HCT116 (cell line): Measurements from ENCODE around the gene EBP. TPM values are rescaled to one million over a fixed set of nuclear protein-coding genes. Genes with fewer than 3 reads are reported as not detected.

Source experiments
- ATAC-seq: fragments of 200-7000 bp; cut with Tn5 transposase; 2 replicates; pipeline ENCODE4 v1.9.1; 2020; ENCODE audit warnings: mild to moderate bottlenecking, moderate library complexity
- BruUV-seq: library from RNA; stranded (reverse); fragments of 400-500 nt; replicated peaks from 2 replicates; lab custom pipeline; 2021; lab: Mats Ljungman, UMichigan
- CTCF ChIA-PET: fragments of 300-600 bp; sonication (Branson Sonifier 250); formaldehyde crosslinking; loops from one replicate; lab custom pipeline; 2021; ENCODE audit warnings: antibody characterized with exemption; lab: Charles Lee
- POLR2A ChIA-PET: fragments of 300-600, 350-600 bp; sonication (Branson Sonifier 250); formaldehyde crosslinking; loops from one replicate; lab custom pipeline; 2021; ENCODE audit warnings: antibody characterized with exemption; lab: Charles Lee
- RAD21 ChIA-PET, 2 experiments: fragments of 300-600 bp; sonication (Branson Sonifier 250); formaldehyde crosslinking; loops; one replicate each; lab custom pipeline; 2023; ENCODE audit warnings: low total read pairs in 2 of 2; ENCODE audit not compliant: uncharacterized antibody in 2 of 2, unreplicated experiment in 2 of 2, low non-redundant PET in 1 of 2; lab: Charles Lee
- DNase-seq: peaks from one replicate; pipeline ENCODE4 v3.0.0-alpha.2; 2010; ENCODE audit warnings: low read depth, low spot score
- H2AFZ ChIP-seq: fragments of 200-600 bp; shearing (Covaris generic), sonication (generic); 2 replicates; pipeline ENCODE4 v1.6.1; 2017; ENCODE audit warnings: low read depth, mixed run types, mixed read lengths, antibody characterized with exemption, low read length; ENCODE audit not compliant: poor library complexity, severe bottlenecking
- H3K27ac ChIP-seq: 2 replicates; pipeline ENCODE4 v1.5.1; 2012; ENCODE audit warnings: low read depth, low read length
- H3K27me3 ChIP-seq: fragments of 200-600 bp; sonication (generic); 2 replicates; pipeline ENCODE4 v1.6.1; 2016; ENCODE audit warnings: mixed run types, low read length, mixed read lengths; ENCODE audit not compliant: insufficient read depth
- H3K36me3 ChIP-seq, 2 experiments: fragments of 200-500 bp in 1 of 2; fragments of 200-600 bp in 1 of 2; sonication (Bioruptor generic) in 1 of 2; sonication (generic) in 1 of 2; 2 replicates each; pipeline versions ENCODE4 v1.5.1 to v1.6.1; 2014 to 2016; ENCODE audit warnings: low read length in 2 of 2, inconsistent platforms in 1 of 2, mixed read lengths in 1 of 2, mixed run types in 1 of 2; ENCODE audit not compliant: insufficient read depth in 2 of 2, control insufficient read depth in 1 of 2
- H3K4me1 ChIP-seq, 2 experiments: fragments of 200-600 bp in 1 of 2; sonication (generic) in 1 of 2; 2 replicates each; pipeline versions ENCODE4 v1.5.1 to v1.6.1; 2012 to 2017; ENCODE audit warnings: low read length in 2 of 2, inconsistent platforms in 1 of 2, mild to moderate bottlenecking in 1 of 2, mixed read lengths in 1 of 2, mixed run types in 1 of 2, moderate library complexity in 1 of 2; ENCODE audit not compliant: insufficient read depth in 2 of 2, control insufficient read depth in 1 of 2
- H3K4me2 ChIP-seq: fragments of 200-600 bp; sonication (generic); 2 replicates; pipeline ENCODE4 v1.6.1; 2017; ENCODE audit warnings: mixed run types, low read length, mixed read lengths
- H3K4me3 ChIP-seq, 2 experiments: fragments of 200-600 bp in 1 of 2; sonication (generic) in 1 of 2; replicated peaks in 1 of 2; 2 replicates each; pipeline ENCODE4 v1.5.1; 2011 to 2016; ENCODE audit warnings: low read length in 2 of 2, control low read depth in 1 of 2, low read depth in 1 of 2, mild to moderate bottlenecking in 1 of 2, mixed read lengths in 1 of 2, mixed run types in 1 of 2
- H3K79me2 ChIP-seq: fragments of 200-600 bp; sonication (generic); 2 replicates; pipeline ENCODE4 v1.6.1; 2017; ENCODE audit warnings: mild to moderate bottlenecking, mixed run types, low read length, moderate library complexity, mixed read lengths; ENCODE audit not compliant: insufficient read depth
- H3K9ac ChIP-seq: fragments of 200-600 bp; sonication (generic); 2 replicates; pipeline ENCODE4 v1.6.1; 2016; ENCODE audit warnings: low read length, mixed read lengths
- H3K9me2 ChIP-seq: fragments of 200-600 bp; sonication (generic), shearing (Covaris generic); 2 replicates; pipeline ENCODE4 v1.6.1; 2017; ENCODE audit warnings: mixed run types, mild to moderate bottlenecking, moderate library complexity; ENCODE audit not compliant: insufficient read depth
- H3K9me3 ChIP-seq, 2 experiments: fragments of 200-500 bp in 1 of 2; fragments of 200-600 bp in 1 of 2; sonication (Bioruptor generic) in 1 of 2; sonication (generic) in 1 of 2; 2 replicates each; pipeline ENCODE4 v1.6.1; 2014 to 2017; ENCODE audit warnings: low read length in 2 of 2, mixed read lengths in 2 of 2, inconsistent platforms in 1 of 2, low read depth in 1 of 2, mild to moderate bottlenecking in 1 of 2, mixed run types in 1 of 2, moderate library complexity in 1 of 2; ENCODE audit not compliant: control insufficient read depth in 1 of 2, insufficient read depth in 1 of 2
- H4K20me1 ChIP-seq: fragments of 200-600 bp; sonication (generic), shearing (Covaris generic); 2 replicates; pipeline ENCODE4 v1.6.1; 2017; ENCODE audit warnings: mixed run types, mild to moderate bottlenecking, moderate library complexity; ENCODE audit not compliant: insufficient read depth
- ATF3 ChIP-seq: IDR thresholded peaks from 2 replicates; pipeline ENCODE4 v1.6.1; 2012
- CEBPB ChIP-seq: IDR thresholded peaks from 2 replicates; pipeline ENCODE4 v1.6.1; 2012; ENCODE audit warnings: low read depth
- CTCF ChIP-seq, 3 experiments: fragments of 200-600 bp in 1 of 3; sonication (generic) in 1 of 3; IDR thresholded peaks in 2 of 3; conservative IDR thresholded peaks in 1 of 3; 2 replicates each; pipeline ENCODE4 v1.5.1; 2012 to 2017; ENCODE audit warnings: low read depth in 2 of 3, low read length in 2 of 3, antibody characterized with exemption in 1 of 3, borderline replicate concordance in 1 of 3, control low read depth in 1 of 3, mild to moderate bottlenecking in 1 of 3, mixed read lengths in 1 of 3, mixed run types in 1 of 3, moderate library complexity in 1 of 3; ENCODE audit not compliant: insufficient read depth in 1 of 3
- ELF1 ChIP-seq: IDR thresholded peaks from 2 replicates; pipeline ENCODE4 v1.6.1; 2012; ENCODE audit warnings: low read depth, borderline replicate concordance
- EZH2 ChIP-seq: fragments of 200-600 bp; sonication (generic); IDR thresholded peaks from 2 replicates; pipeline ENCODE4 v1.6.1; 2017; ENCODE audit warnings: antibody characterized with exemption, mixed run types
- POLR2A ChIP-seq: IDR thresholded peaks from 2 replicates; pipeline ENCODE4 v1.7.0; 2011; ENCODE audit warnings: borderline replicate concordance; ENCODE audit not compliant: insufficient read depth, insufficient read length; ENCODE audit errors: extremely low read depth
- YY1 ChIP-seq: IDR thresholded peaks from 2 replicates; pipeline ENCODE4 v1.6.1; 2011; ENCODE audit warnings: low read length, low read depth, moderate library complexity, mild to moderate bottlenecking; ENCODE audit not compliant: insufficient replicate concordance; ENCODE audit errors: extremely low read depth
- intact Hi-C: fragments of 100-400 bp; cut with micrococcal nuclease; formaldehyde crosslinking; loops from 2 replicates; pipeline ENCODE4 v1.10.0; 2022
- total RNA-seq: library from RNA; stranded (reverse); gene quantifications from one replicate; pipeline ENCODE4 v1.2.1, GENCODE V29; 2021; ENCODE audit not compliant: unreplicated experiment
- TF ChIP-seq, protein P1 (sequence below): IDR thresholded peaks from 2 replicates; pipeline ENCODE4 v1.6.1; 2011; ENCODE audit warnings: mild to moderate bottlenecking, low read length, moderate library complexity; ENCODE audit not compliant: insufficient replicate concordance; ENCODE audit errors: extremely low read depth

EBP gene
- total RNA-seq, 1 experiment from 2014 or later: 93.8 TPM

GRCh38 chrX:48560681-48561080 is 39.1 kb downstream of the EBP start:
- intact Hi-C loops: no loop called here
- H3K27ac ChIP-seq: no peak overlapping the region
- ATAC-seq: no peak

More at GRCh38 chrX:48560681-48561080, 39.1 kb downstream of the EBP start:
- Histone ChIP-seq H3K4me1 (peaks cover 0 to 9% of the 10 kb centered on the region in 2 experiments; a peak in 2 of 4 replicates), H4K20me1 (no peaks in the 10 kb centered on the region), H3K79me2 (no peaks in the 10 kb centered on the region), H3K9ac (no peak overlapping the region), H3K36me3 (no peaks in the 10 kb centered on the region), H3K9me3 (no peaks in the 10 kb centered on the region), H3K9me2 (no peaks in the 10 kb centered on the region), H2AFZ (no peak overlapping the region), H3K4me3 (no peak overlapping the region), H3K27me3 (no peaks in the 10 kb centered on the region), H3K4me2 (no peak overlapping the region)
- no peak for DNase-seq
- ChIA-PET POLR2A (no interaction called here), RAD21 (no interaction called here), CTCF (no interaction called here)
- BruUV-seq: no TSS peak
- no peak for TF ChIP-seq CEBPB
- TF ChIP-seq POLR2A: no peak
- no peak for TF ChIP-seq CTCF (IDR thresholded peaks at IDR 0.05 in 2 of 3, conservative IDR thresholded peaks at IDR 0.05 in 1 of 3; ENCODE audit: borderline replicate concordance in 1 of 3, insufficient read depth in 1 of 3, low read depth in 2 of 3, low read length in 2 of 3)
- TF ChIP-seq YY1: no peak
- TF ChIP-seq ATF3: no peak
- TF ChIP-seq, protein P1, sequence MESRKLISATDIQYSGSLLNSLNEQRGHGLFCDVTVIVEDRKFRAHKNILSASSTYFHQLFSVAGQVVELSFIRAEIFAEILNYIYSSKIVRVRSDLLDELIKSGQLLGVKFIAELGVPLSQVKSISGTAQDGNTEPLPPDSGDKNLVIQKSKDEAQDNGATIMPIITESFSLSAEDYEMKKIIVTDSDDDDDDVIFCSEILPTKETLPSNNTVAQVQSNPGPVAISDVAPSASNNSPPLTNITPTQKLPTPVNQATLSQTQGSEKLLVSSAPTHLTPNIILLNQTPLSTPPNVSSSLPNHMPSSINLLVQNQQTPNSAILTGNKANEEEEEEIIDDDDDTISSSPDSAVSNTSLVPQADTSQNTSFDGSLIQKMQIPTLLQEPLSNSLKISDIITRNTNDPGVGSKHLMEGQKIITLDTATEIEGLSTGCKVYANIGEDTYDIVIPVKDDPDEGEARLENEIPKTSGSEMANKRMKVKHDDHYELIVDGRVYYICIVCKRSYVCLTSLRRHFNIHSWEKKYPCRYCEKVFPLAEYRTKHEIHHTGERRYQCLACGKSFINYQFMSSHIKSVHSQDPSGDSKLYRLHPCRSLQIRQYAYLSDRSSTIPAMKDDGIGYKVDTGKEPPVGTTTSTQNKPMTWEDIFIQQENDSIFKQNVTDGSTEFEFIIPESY: no peak
- no peak for TF ChIP-seq EZH2
- no peak for TF ChIP-seq ELF1
